ENCODE measurements around the gene P4HA2. TPM values are rescaled to one million over a fixed set of nuclear protein-coding genes. Genes with fewer than 3 reads are reported as not detected.

Gene P4HA2
- polyA plus RNA-seq, 1 experiment: 435 TPM

GRCh38 chr5:132190161-132190817, 37.4 kb downstream of the P4HA2 start:
- ChIA-PET POLR2A (interaction anchor here (0.6 kb wide), 1 partner anchor 53 kb away, joined by 4 read pairs; no protein-coding TSS in a partner anchor), CTCF (interaction anchor here (0.6 to 4.2 kb wide), 23 partner anchors 9 to 309 kb away, joined by 3 to 43 read pairs (median 3); partner anchors contain the start of genes CSF2 and IRF1)
- peak; percentile 26 for DNase-seq (ENCODE audit: low read depth)
- H3K27me3 ChIP-seq (ENCODE audit: control insufficient read depth, insufficient read depth, low read length): no peaks in the 10 kb centered on the region
- peaks cover 15% of the 10 kb centered on the region for H3K36me3 ChIP-seq (ENCODE audit: control insufficient read depth, insufficient read depth, low read length)
- no peak overlapping the region for H3K4me3 ChIP-seq (ENCODE audit: low read depth, low read length)
- peak; percentile 88 for TF ChIP-seq CTCF (IDR thresholded peaks at IDR 0.05; ENCODE audit: insufficient read depth, low read depth, low read length)

- no peaks in the 10 kb centered on the region for H3K27me3 ChIP-seq (ENCODE audit: control insufficient read depth, insufficient read depth, low read length)
- H3K4me3 ChIP-seq (ENCODE audit: low read depth, low read length): no peak overlapping the region
- POLR2A ChIA-PET: no interaction called here
- CTCF ChIA-PET: interaction anchor here (1.0 to 1.8 kb wide), 2 partner anchors 119 to 121 kb away, joined by 4 read pairs; no protein-coding TSS in a partner anchor
- no peaks in the 10 kb centered on the region for H3K36me3 ChIP-seq (ENCODE audit: control insufficient read depth, insufficient read depth, low read length)
- TF ChIP-seq CTCF (IDR thresholded peaks at IDR 0.05; ENCODE audit: insufficient read depth, low read depth, low read length): no peak
- DNase-seq (ENCODE audit: low read depth): no peak
Measured at GRCh38 chr5:132184588-132184987, 43.1 kb downstream of the P4HA2 start.

- Histone ChIP-seq H3K27me3 (ENCODE audit: control insufficient read depth, insufficient read depth, low read length) (no peaks in the 10 kb centered on the region), H3K4me3 (ENCODE audit: low read depth, low read length) (no peak overlapping the region), H3K36me3 (ENCODE audit: control insufficient read depth, insufficient read depth, low read length) (no peaks in the 10 kb centered on the region)
- ChIA-PET POLR2A (no interaction called here), CTCF (interaction anchor here (1.0 to 1.8 kb wide), 3 partner anchors 10 to 120 kb away, joined by 3 to 4 read pairs (median 4); no protein-coding TSS in a partner anchor)
- no peak for TF ChIP-seq CTCF (IDR thresholded peaks at IDR 0.05; ENCODE audit: insufficient read depth, low read depth, low read length)
- DNase-seq (ENCODE audit: low read depth): no peak
Measured at GRCh38 chr5:132183723-132184122, 43.9 kb downstream of the P4HA2 start.

- TF ChIP-seq CTCF (IDR thresholded peaks at IDR 0.05; ENCODE audit: insufficient read depth, low read depth, low read length): no peak
- H3K4me3 ChIP-seq (ENCODE audit: low read depth, low read length): no peak overlapping the region
- H3K27me3 ChIP-seq (ENCODE audit: control insufficient read depth, insufficient read depth, low read length): no peaks in the 10 kb centered on the region
- POLR2A ChIA-PET: no interaction called here
- no peak for DNase-seq (ENCODE audit: low read depth)
- no peaks in the 10 kb centered on the region for H3K36me3 ChIP-seq (ENCODE audit: control insufficient read depth, insufficient read depth, low read length)
- CTCF ChIA-PET: interaction anchor here (1.2 to 4.5 kb wide), 4 partner anchors 8 to 119 kb away, joined by 3 to 33 read pairs (median 4); no protein-coding TSS in a partner anchor
Measured at GRCh38 chr5:132182359-132183040, 45.2 kb downstream of the P4HA2 start.

GRCh38 chr5:132181011-132181629, 46.5 kb downstream of the P4HA2 start:
- ChIA-PET POLR2A (no interaction called here), CTCF (interaction anchor here (0.6 to 4.5 kb wide), 21 partner anchors 9 to 991 kb away, joined by 3 to 33 read pairs (median 4); no protein-coding TSS in a partner anchor)
- no peak for DNase-seq (ENCODE audit: low read depth)
- Histone ChIP-seq H3K4me3 (ENCODE audit: low read depth, low read length) (no peak overlapping the region), H3K27me3 (ENCODE audit: control insufficient read depth, insufficient read depth, low read length) (no peaks in the 10 kb centered on the region), H3K36me3 (ENCODE audit: control insufficient read depth, insufficient read depth, low read length) (no peaks in the 10 kb centered on the region)
- TF ChIP-seq CTCF (IDR thresholded peaks at IDR 0.05; ENCODE audit: insufficient read depth, low read depth, low read length): no peak
